GM12891 (cell line): ENCODE measurements around the gene DDX47.
A peak's percentile ranks its signal among the peaks of the same experiment; 100 is the strongest.

ENCODE experiments used
- POLR2A ChIP-seq: IDR thresholded peaks from 2 replicates; pipeline ENCODE4 v1.6.1; 2011; ENCODE audit warnings: low read depth, low read length, control low read depth
- TAF1 ChIP-seq: IDR thresholded peaks from 2 replicates; pipeline ENCODE4 v1.6.1; 2011; ENCODE audit warnings: low read depth, low read length, control low read depth

GRCh38 chr12:12813120-12814101 is at the start of gene DDX47:
- peak; percentile 73; the same call in 1 of the 2 replicates for TF ChIP-seq POLR2A
- peak; percentile 97 for TF ChIP-seq TAF1
